Neural progenitor cell (in vitro differentiated cells): ENCODE data around the gene ANTXR1.

ENCODE experiments used
- EZH2 ChIP-seq: fragments of 200-600 bp; sonication (generic); IDR thresholded peaks from 2 replicates; pipeline ENCODE4 v1.6.1; 2017; ENCODE audit warnings: antibody characterized with exemption, mild to moderate bottlenecking, moderate library complexity
- EZH2phosphoT487 ChIP-seq: fragments of 200-600 bp; sonication (generic); IDR thresholded peaks from 2 replicates; pipeline ENCODE4 v1.6.1; 2017; ENCODE audit warnings: antibody characterized with exemption
- TF ChIP-seq, protein P1 (sequence below): fragments of 200-600 bp; sonication (generic); IDR thresholded peaks from 2 replicates; pipeline ENCODE4 v1.5.1; 2017; ENCODE audit warnings: antibody characterized with exemption, mild to moderate bottlenecking

DNA sequence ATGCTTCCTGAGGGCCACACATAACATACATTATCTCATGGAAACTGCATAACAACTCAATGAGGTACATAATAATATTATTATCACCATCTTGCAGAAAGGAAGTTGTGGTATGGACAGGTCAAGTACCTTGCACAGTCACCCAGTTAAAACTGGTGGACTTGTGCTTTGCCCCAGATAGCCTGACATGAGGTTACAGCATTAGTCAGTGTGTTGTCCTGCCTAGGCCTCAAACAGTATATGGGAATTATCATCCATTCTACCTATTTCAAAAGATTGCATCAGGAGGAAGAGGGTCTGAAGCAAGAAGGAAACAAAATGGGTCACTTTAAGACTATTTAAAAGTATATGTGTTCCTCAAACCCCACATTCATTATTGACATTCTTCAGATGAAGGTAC is 5.4 kb upstream of the ANTXR1 start:
- TF ChIP-seq, protein P1, sequence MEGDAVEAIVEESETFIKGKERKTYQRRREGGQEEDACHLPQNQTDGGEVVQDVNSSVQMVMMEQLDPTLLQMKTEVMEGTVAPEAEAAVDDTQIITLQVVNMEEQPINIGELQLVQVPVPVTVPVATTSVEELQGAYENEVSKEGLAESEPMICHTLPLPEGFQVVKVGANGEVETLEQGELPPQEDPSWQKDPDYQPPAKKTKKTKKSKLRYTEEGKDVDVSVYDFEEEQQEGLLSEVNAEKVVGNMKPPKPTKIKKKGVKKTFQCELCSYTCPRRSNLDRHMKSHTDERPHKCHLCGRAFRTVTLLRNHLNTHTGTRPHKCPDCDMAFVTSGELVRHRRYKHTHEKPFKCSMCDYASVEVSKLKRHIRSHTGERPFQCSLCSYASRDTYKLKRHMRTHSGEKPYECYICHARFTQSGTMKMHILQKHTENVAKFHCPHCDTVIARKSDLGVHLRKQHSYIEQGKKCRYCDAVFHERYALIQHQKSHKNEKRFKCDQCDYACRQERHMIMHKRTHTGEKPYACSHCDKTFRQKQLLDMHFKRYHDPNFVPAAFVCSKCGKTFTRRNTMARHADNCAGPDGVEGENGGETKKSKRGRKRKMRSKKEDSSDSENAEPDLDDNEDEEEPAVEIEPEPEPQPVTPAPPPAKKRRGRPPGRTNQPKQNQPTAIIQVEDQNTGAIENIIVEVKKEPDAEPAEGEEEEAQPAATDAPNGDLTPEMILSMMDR = no peak
- TF ChIP-seq EZH2 (no peak), EZH2phosphoT487 (no peak)
